ENCODE results near the gene FTH1.

- TF ChIP-seq CTCF (IDR thresholded peaks at IDR 0.05 in 8 of 11, conservative IDR thresholded peaks at IDR 0.05 in 3 of 11) (no peak), POLR2A (IDR thresholded peaks at IDR 0.05) (no peak), POLR2AphosphoS5 (IDR thresholded peaks at IDR 0.05) (no peak)
Observed at GRCh38 chr11:61976813-61977475, 9.5 kb upstream of the FTH1 start.
